Endometrial microvascular endothelial cells (primary cell): ENCODE measurements around the gene PTPRU. TPM values are rescaled to one million over a fixed set of nuclear protein-coding genes. Genes with fewer than 3 reads are reported as not detected.

Experiments
- in situ Hi-C: cut with HindIII; loops from 2 replicates; pipeline ENCODE4 v1.10.0; 2017; ENCODE audit warnings: low sequenced_read_pairs, low pct_unique_long_range_greater_than_20kb; ENCODE audit errors: inconsistent ontology term
- total RNA-seq: library from RNA; depleted of rRNA; stranded (reverse); fragments of >200 nt; gene quantifications from one replicate; pipeline ENCODE4 v1.2.3, GENCODE V29; 2015; ENCODE audit errors: inconsistent ontology term

The PTPRU gene
- total RNA-seq, 1 donor from 2014 or later, result 6.1 TPM

DNA sequence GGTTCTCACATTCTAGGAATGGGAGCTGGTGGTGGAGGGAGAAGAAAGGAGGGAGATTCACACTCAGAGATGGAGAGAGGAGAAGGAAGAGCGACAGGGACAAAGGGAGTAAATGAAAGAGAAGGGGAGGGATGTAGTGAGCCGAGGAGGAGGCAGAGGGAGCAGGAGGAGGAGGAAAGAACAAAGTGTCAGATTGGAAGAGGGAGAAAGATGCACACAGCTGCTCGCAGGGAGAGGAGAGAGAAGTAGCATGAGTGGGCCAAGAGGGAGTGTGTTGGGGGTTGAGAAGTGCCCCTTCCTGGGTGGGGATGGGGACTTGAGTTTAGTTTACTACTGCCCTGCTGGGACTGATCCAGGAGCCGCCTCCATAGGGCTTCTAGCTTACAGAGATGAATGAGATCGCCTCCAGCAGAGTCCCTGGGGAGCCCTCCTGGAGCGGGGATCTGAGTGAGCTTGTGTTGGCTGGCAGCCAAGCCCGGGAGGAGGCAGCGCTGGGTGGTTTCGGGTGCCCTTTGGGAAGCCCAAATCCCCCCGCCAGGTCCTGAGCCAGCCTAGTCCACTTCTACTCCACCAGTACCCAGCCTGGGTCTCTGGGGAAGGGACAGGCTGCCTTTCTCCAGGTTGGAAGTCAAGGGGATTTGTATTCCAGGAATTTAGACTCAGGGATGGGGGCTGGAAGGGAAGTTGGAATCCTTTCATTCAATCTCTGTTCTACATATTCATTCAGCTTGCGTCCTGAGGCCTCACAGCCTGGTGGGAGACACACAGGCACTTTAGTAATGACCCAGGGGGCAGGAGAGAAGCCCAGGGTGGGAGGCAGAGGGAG is 20.9 kb downstream of the PTPRU start:
- in situ Hi-C loops, result no loop called here

DNA sequence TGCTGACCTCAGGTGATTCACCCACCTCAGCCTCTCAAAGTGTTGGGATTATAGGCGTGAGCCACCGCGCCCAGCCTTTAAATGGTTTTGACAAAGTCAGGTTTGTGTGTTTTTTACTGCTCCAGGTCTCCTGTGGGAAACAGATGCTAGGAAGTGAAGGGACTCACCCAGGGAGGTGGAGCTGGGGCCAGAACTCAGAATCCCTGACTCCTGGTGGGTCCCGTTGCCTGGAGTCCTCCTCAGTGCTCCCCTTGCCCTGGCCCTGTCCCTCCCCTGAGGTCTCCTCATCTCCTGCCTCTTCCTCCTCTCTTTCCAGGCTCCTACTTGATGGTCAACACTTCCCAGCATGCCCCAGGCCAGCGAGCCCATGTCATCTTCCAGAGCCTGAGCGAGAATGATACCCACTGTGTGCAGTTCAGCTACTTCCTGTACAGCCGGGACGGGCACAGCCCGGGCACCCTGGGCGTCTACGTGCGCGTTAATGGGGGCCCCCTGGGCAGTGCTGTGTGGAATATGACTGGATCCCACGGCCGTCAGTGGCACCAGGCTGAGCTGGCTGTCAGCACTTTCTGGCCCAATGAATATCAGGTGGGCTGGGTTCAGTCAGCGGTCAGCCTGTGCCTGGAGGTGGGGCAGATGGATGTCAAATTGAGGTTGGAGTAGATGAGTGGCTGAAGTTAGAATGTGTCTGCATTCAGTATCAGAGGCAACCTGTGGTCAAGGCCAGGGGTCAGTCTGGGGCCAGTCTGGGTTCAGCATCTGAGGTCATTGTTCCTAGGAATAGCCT is 22.1 kb downstream of the PTPRU start:
- in situ Hi-C loops, result no loop called here

DNA sequence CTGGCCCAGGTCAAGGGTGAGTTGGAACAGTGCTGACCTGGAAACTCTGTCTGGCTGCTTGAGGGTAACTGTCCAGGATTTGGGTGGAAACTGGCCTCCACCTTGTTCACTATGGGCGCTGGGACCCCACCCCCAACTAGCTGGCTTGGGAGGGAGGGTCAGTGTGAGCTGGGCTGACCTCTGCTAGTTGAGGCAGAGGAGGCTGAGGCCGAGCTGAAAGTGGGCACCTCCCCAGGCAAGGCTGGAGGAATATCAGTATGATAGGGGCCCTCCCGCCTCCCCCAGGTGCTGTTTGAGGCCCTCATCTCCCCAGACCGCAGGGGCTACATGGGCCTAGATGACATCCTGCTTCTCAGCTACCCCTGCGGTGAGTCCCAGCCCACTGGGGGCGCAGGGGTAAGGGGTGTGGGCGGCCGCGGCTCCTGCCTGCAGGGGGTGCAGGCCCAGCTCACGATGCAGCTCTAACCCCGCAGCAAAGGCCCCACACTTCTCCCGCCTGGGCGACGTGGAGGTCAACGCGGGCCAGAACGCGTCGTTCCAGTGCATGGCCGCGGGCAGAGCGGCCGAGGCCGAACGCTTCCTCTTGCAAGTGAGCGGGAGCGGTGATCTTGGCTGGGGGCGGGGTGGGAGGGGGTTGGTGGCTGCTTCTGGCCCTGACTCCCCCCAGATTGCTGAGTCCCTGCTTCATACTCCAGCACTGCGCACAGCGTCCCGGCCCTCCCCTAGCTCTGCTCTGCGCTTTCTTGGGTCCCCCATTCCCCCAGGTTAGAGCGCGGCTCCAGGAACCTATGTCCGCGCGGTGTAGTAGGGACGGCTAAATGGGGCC is 22.9 kb downstream of the PTPRU start:
- in situ Hi-C loops, result no loop called here

DNA sequence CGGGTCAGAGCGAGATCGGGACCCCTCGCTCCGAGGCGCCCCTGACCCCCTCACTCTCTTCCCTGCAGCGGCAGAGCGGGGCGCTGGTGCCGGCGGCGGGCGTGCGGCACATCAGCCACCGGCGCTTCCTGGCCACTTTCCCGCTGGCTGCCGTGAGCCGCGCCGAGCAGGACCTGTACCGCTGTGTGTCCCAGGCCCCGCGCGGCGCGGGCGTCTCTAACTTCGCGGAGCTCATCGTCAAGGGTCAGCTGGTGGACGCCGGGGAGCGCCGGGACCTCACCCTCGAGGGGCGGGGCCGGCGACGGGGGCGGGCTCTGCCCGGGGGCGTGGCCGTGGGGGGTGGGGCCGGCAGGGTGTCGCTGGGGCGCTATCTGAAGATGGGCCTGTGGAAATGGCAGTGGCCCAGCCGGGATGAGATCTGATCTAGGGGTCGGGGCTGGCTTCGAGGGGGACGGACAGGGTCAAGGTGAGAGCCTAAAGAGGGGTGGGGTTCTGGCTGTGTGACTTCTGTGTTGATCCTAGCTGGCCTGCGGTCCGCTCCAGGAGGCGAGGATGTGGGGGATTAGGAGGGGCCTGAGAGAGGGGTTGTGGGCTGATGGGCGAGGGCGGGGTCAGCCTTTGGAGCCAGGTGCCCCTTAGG is 23.6 kb downstream of the PTPRU start:
- in situ Hi-C loops, result no loop called here

DNA sequence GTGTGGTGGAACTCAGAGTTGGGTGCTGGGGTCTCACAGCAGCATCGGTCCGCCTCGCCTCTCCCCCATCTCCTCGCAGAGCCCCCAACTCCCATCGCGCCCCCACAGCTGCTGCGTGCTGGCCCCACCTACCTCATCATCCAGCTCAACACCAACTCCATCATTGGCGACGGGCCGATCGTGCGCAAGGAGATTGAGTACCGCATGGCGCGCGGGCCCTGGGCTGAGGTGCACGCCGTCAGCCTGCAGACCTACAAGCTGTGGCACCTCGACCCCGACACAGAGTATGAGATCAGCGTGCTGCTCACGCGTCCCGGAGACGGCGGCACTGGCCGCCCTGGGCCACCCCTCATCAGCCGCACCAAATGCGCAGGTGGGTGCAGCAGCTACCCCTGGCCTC is 24.2 kb downstream of the PTPRU start:
- in situ Hi-C loops, result no loop called here

DNA sequence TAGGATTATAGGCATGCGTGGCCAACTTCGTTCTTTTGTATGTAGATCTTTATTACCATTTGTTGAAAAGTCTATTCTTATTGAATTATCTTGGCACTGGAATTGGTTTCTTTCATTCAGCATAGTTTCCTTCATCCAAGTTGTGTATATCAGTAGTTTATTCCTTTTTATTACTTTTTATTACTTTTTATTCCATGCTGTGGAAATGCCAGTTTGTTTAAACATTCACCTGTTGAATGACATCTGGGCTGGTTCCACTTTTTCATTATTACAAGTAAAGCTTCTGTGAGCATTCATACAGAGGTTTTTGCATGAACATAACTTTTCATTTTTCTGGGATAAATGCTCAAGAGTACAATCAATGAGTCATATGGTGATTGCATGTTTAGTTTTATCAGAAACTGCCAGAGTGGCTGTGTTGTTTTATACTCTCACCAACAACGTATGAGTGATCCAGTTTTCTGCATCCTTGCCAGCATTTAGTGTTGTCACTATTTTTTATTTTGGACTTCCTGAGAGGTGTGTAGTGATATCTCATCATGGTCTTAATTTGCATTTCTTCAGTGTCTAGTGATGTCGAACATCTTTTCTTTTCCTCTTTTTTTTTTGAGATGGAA is 28.6 kb downstream of the PTPRU start:
- in situ Hi-C loops, result no loop called here

DNA sequence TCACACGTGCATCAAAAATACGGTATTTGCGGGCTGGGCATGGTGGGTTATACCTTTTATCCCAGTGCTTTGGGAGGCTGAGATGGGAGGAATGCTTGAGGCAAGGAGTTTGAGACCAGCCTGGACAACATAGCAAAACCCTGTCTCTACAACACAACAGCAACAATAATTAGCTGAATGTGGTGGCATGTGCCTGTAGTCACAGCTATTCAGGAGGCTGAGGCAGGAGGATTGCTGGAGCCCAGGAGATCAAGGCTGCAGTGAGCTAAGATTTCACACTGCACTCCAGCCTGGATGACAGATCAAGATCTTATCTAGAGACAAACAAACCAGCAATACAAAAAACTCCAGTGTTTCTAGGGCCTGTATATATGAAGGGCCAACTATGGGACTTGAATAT is 30.6 kb downstream of the PTPRU start:
- in situ Hi-C loops, result no loop called here

DNA sequence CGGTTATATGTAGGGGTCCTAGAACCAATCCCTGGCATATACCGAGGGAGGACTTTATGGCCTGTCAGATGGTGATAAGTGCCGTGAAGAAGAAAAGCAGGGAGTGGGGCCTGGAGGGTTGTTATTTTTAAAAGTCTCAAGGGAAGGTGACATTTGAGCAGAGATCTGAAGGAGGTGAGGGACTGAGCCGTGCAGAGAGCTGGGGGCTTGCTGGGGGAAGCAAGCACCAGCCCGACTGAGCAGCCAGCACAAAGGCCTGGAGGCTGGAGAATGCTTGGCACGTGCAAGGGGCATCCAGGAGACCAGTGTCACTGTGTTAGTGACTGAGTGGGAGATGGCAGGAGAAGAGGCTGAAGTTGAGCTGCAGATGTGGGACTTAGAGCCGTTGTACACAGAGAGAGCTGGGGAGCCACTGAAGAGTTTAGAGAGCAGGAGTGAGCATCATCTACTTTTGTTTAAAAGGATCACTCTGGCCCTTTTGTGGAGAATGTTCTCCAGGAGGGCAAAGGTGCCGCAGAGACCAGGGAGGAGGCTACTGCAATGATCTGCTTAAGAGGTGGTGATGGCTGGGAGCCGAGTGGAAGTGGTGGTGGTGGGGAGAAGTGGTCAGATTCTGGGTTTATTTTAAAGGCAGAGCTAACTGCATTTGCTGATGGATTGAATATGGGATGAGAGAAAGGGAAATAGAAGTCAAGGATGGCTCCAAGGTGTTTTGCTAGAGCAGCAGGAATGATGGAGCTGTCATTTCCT is 31.2 kb downstream of the PTPRU start:
- in situ Hi-C loops, result no loop called here

DNA sequence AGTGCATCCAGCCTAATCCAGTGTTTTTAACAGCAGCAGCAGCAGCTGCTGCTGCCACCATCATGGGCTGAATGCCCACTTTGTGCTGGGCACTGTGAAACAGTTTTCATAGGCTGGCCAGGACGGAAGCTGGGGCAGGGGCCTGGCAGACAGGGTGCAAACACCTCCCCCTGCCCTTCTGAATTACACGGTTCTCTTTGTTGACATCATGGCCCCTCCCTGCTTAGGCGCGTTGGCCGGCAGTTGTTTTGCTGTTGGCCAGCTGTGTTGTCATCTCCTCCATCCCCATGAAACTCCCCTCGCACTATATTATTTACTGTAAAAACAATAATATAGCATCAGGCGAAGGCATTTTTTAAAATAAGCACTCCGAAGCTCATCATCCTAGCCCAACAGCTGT is 33.1 kb downstream of the PTPRU start:
- in situ Hi-C loops, result no loop called here

DNA sequence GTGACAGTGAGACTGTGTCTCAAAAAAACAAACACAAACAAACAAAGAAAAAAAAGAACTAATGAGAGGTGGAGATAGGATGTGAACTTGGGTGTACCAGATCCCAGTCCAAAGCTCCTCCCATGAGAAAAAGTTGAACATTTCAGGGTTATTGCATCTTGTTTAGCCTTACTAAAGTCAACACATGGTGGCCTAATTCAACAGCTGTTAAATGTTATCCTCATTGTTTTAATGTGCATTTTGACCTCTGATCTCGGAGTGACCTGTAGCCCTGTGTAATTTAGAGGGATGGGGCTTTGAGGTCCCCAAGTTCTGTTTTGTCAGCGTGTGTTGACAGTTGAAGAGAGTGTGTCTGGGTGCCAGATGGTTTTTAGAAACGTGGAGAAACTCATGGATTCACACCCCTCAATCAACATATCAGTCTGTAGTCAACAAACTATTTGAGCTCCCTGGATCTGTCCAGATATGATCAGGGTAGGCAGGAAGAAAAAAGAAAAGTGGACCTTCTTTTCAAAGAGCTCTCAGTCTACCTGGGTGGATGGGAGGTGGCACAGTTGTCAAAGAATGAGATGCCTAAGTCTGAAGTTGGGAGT is 34.7 kb downstream of the PTPRU start:
- in situ Hi-C loops, result no loop called here

DNA sequence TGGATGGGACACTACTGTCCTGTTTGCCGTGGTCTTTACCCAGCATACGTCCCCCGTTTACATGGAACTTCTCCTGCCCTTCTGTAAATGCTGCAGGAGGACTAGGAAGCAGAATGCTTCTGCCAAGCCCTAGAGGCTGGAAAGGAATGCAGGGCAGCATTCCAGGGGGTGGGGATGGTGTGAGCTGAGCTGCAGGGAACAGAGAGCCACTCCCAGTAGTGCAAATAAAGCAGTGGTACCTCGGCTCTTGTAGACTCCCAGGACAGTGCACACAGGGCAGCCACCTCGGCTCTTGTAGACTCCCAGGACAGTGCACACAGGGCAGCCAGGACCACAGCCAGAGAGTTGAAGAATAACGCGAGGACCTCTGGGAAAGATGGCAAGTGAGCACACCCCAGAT is 35.4 kb downstream of the PTPRU start:
- in situ Hi-C loops, result no loop called here

DNA sequence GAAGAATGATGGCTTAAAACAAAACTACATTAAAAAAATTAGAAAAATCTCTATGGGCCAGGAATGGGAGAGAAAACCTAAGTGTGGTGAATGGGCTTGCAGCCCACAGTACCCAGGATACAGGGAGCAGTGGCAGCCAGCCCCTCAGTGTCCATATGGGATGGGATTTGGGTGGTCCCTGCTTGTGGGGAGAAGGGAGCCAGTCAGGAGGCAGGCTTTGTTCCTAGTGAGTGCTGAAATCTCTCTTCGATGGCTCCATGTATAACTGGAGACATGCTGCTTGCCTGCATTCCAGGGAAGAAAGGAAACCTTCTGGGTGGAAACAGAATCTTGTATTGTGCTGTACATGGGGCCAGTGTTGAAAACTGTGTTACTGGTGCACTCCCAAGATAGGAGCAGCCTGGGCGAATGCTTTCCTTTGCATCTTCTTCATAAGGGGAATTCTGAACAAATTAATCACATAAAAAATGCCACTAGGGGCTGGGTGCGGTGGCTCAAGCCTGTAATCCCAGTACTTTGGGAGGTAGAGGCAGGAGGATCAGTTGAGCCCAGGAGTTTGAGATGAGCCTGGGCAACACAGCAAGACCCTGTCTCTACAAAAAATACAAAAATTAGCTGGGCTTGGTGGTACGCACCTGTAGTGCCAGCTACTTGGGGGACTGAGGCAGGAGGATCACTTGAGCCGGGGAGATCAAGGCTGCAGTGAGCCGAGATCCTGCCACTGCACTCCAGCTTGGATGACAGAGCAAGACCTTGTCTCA is 36.0 kb downstream of the PTPRU start:
- in situ Hi-C loops, result no loop called here

DNA sequence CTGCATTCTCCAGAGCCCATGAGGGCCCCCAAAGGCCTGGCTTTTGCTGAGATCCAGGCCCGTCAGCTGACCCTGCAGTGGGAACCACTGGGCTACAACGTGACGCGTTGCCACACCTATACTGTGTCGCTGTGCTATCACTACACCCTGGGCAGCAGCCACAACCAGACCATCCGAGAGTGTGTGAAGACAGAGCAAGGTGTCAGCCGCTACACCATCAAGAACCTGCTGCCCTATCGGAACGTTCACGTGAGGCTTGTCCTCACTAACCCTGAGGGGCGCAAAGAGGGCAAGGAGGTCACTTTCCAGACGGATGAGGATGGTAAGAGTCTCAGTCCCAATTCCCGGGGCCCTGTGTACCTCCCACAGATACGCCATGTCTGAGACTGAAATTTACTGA is 39.1 kb downstream of the PTPRU start:
- in situ Hi-C loops, result no loop called here

DNA sequence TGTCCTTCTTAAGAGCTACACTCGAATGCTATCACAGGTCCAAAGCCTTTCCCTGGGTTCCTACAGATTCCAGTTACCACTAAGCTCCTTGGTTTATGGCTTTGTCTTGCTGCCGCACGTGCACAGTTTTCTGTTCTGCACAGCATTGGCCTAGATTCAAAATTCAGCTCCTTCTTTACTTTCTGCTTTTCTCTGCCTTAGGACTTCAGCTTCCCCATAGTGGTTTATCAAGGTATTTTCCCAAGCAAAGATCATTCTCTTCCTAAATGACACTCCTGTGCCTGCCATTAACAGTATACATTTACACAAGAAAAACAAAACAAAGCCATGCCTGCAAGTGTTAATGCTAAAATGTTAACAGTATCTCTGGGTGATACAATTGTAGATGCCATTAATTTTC is 41.8 kb downstream of the PTPRU start:
- in situ Hi-C loops, result no loop called here

DNA sequence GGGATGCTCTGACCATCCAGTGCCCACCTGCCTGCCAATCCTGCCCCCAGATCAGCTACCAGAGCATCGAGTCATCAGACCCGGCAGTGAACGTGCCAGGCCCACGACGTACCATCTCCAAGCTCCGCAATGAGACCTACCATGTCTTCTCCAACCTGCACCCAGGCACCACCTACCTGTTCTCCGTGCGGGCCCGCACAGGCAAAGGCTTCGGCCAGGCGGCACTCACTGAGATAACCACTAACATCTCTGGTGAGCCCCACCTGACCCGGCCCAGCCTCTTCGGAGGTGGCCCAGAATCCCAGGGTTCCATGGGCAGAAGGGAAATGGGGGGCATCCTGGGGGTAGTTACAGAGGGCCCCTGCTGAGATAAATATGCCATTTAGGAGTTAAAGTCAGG is 43.1 kb downstream of the PTPRU start:
- in situ Hi-C loops, result no loop called here

DNA sequence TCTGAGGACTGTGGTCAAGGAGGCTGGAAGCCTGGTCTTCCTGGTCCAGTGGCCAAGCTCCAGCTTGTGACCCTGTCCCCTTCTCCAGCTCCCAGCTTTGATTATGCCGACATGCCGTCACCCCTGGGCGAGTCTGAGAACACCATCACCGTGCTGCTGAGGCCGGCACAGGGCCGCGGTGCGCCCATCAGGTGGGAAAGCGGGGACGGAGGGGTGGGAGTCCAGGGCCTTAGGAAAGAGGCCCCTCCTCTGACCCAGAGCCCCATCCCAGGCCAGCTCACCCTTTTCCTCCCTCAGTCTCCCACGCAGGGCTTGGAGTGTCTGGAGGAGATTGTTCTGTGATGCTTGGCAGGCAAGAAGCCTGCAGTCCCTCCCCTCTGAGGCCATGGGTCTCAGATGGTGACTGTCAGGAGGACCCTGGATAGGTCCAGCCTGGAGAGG is 43.6 kb downstream of the PTPRU start:
- in situ Hi-C loops, result no loop called here
